Measurements from ENCODE around the gene GAS7.

- TF ChIP-seq, protein P1, sequence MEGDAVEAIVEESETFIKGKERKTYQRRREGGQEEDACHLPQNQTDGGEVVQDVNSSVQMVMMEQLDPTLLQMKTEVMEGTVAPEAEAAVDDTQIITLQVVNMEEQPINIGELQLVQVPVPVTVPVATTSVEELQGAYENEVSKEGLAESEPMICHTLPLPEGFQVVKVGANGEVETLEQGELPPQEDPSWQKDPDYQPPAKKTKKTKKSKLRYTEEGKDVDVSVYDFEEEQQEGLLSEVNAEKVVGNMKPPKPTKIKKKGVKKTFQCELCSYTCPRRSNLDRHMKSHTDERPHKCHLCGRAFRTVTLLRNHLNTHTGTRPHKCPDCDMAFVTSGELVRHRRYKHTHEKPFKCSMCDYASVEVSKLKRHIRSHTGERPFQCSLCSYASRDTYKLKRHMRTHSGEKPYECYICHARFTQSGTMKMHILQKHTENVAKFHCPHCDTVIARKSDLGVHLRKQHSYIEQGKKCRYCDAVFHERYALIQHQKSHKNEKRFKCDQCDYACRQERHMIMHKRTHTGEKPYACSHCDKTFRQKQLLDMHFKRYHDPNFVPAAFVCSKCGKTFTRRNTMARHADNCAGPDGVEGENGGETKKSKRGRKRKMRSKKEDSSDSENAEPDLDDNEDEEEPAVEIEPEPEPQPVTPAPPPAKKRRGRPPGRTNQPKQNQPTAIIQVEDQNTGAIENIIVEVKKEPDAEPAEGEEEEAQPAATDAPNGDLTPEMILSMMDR (IDR thresholded peaks at IDR 0.05; ENCODE audit: insufficient read depth, low read length): no peak
- TF ChIP-seq, protein P2, sequence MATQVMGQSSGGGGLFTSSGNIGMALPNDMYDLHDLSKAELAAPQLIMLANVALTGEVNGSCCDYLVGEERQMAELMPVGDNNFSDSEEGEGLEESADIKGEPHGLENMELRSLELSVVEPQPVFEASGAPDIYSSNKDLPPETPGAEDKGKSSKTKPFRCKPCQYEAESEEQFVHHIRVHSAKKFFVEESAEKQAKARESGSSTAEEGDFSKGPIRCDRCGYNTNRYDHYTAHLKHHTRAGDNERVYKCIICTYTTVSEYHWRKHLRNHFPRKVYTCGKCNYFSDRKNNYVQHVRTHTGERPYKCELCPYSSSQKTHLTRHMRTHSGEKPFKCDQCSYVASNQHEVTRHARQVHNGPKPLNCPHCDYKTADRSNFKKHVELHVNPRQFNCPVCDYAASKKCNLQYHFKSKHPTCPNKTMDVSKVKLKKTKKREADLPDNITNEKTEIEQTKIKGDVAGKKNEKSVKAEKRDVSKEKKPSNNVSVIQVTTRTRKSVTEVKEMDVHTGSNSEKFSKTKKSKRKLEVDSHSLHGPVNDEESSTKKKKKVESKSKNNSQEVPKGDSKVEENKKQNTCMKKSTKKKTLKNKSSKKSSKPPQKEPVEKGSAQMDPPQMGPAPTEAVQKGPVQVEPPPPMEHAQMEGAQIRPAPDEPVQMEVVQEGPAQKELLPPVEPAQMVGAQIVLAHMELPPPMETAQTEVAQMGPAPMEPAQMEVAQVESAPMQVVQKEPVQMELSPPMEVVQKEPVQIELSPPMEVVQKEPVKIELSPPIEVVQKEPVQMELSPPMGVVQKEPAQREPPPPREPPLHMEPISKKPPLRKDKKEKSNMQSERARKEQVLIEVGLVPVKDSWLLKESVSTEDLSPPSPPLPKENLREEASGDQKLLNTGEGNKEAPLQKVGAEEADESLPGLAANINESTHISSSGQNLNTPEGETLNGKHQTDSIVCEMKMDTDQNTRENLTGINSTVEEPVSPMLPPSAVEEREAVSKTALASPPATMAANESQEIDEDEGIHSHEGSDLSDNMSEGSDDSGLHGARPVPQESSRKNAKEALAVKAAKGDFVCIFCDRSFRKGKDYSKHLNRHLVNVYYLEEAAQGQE (IDR thresholded peaks at IDR 0.05; ENCODE audit: insufficient replicate concordance, low read depth): no peak
Measured at GRCh38 chr17:10094797-10095196, 103.6 kb downstream of the GAS7 start.
